ENCODE results near the gene CARTPT.

CARTPT gene

GRCh38 chr5:71752441-71753190 is 33.5 kb downstream of the CARTPT start:
- H3K27me3 ChIP-seq (ENCODE audit: control insufficient read depth in 5 of 5, insufficient read depth in 4 of 5, low read length in 5 of 5), result peaks cover 0 to 3% (median 0%) of the 10 kb centered on the region in 5 donors
- peaks cover 0 to 7% (median 3%) of the 10 kb centered on the region in 5 donors for H3K4me1 ChIP-seq (ENCODE audit: control insufficient read depth in 5 of 5, insufficient read depth in 5 of 5, low read length in 5 of 5)
- no peak overlapping the region for H3K4me3 ChIP-seq (ENCODE audit: low read depth in 1 of 5, low read length in 5 of 5)
- H3K27ac ChIP-seq (ENCODE audit: low read depth, low read length), result no peak overlapping the region
- no peak overlapping the region for H3K9ac ChIP-seq (ENCODE audit: low read length in 5 of 5)
- no peaks in the 10 kb centered on the region for H3K9me3 ChIP-seq (ENCODE audit: control insufficient read depth in 5 of 5, low read length in 5 of 5)
- no peaks in the 10 kb centered on the region for H3K36me3 ChIP-seq (ENCODE audit: control insufficient read depth in 5 of 5, insufficient read depth in 5 of 5, low read length in 5 of 5)

GRCh38 chr5:71757590-71758543 is 38.8 kb downstream of the CARTPT start:
- peak overlapping the region in 4 of 5 donors; percentile 18 to 70 (median 46) for H3K9ac ChIP-seq (ENCODE audit: low read length in 5 of 5)
- peaks cover 0 to 9% (median 6%) of the 10 kb centered on the region in 5 donors for H3K4me1 ChIP-seq (ENCODE audit: control insufficient read depth in 5 of 5, insufficient read depth in 5 of 5, low read length in 5 of 5)
- H3K27ac ChIP-seq (ENCODE audit: low read depth, low read length), result no peak overlapping the region
- no peaks in the 10 kb centered on the region for H3K27me3 ChIP-seq (ENCODE audit: control insufficient read depth in 5 of 5, insufficient read depth in 4 of 5, low read length in 5 of 5)
- no peaks in the 10 kb centered on the region for H3K36me3 ChIP-seq (ENCODE audit: control insufficient read depth in 5 of 5, insufficient read depth in 5 of 5, low read length in 5 of 5)
- peak overlapping the region; percentile 31 to 65 (median 43) for H3K4me3 ChIP-seq (ENCODE audit: low read depth in 1 of 5, low read length in 5 of 5)
- no peaks in the 10 kb centered on the region for H3K9me3 ChIP-seq (ENCODE audit: control insufficient read depth in 5 of 5, low read length in 5 of 5)

GRCh38 chr5:71762826-71763225 is 43.8 kb downstream of the CARTPT start:
- Histone ChIP-seq H3K27me3 (ENCODE audit: control insufficient read depth in 5 of 5, insufficient read depth in 4 of 5, low read length in 5 of 5) (no peaks in the 10 kb centered on the region), H3K4me1 (ENCODE audit: control insufficient read depth in 5 of 5, insufficient read depth in 5 of 5, low read length in 5 of 5) (peaks cover 0 to 1% (median under 1%) of the 10 kb centered on the region in 5 donors), H3K9ac (ENCODE audit: low read length in 5 of 5) (no peak overlapping the region), H3K9me3 (ENCODE audit: control insufficient read depth in 5 of 5, low read length in 5 of 5) (no peaks in the 10 kb centered on the region), H3K4me3 (ENCODE audit: low read depth in 1 of 5, low read length in 5 of 5) (no peak overlapping the region), H3K36me3 (ENCODE audit: control insufficient read depth in 5 of 5, insufficient read depth in 5 of 5, low read length in 5 of 5) (no peaks in the 10 kb centered on the region), H3K27ac (ENCODE audit: low read depth, low read length) (no peak overlapping the region)

- H3K9ac ChIP-seq (ENCODE audit: low read length in 5 of 5), result no peak overlapping the region
- H3K27me3 ChIP-seq (ENCODE audit: control insufficient read depth in 5 of 5, insufficient read depth in 4 of 5, low read length in 5 of 5), result no peaks in the 10 kb centered on the region
- H3K36me3 ChIP-seq (ENCODE audit: control insufficient read depth in 5 of 5, insufficient read depth in 5 of 5, low read length in 5 of 5), result no peaks in the 10 kb centered on the region
- H3K4me1 ChIP-seq (ENCODE audit: control insufficient read depth in 5 of 5, insufficient read depth in 5 of 5, low read length in 5 of 5), result peaks cover 0 to 6% (median 0%) of the 10 kb centered on the region in 5 donors
- H3K27ac ChIP-seq (ENCODE audit: low read depth, low read length), result no peak overlapping the region
- no peaks in the 10 kb centered on the region for H3K9me3 ChIP-seq (ENCODE audit: control insufficient read depth in 5 of 5, low read length in 5 of 5)
- H3K4me3 ChIP-seq (ENCODE audit: low read depth in 1 of 5, low read length in 5 of 5), result no peak overlapping the region
These were observed 48.6 kb downstream of the CARTPT start for GRCh38 chr5:71767661-71768060.

GRCh38 chr5:71769287-71769686 is 50.2 kb downstream of the CARTPT start:
- peaks cover 0 to 6% (median 0%) of the 10 kb centered on the region in 5 donors for H3K4me1 ChIP-seq (ENCODE audit: control insufficient read depth in 5 of 5, insufficient read depth in 5 of 5, low read length in 5 of 5)
- no peak overlapping the region for H3K27ac ChIP-seq (ENCODE audit: low read depth, low read length)
- no peaks in the 10 kb centered on the region for H3K27me3 ChIP-seq (ENCODE audit: control insufficient read depth in 5 of 5, insufficient read depth in 4 of 5, low read length in 5 of 5)
- no peaks in the 10 kb centered on the region for H3K9me3 ChIP-seq (ENCODE audit: control insufficient read depth in 5 of 5, low read length in 5 of 5)
- no peak overlapping the region for H3K4me3 ChIP-seq (ENCODE audit: low read depth in 1 of 5, low read length in 5 of 5)
- no peaks in the 10 kb centered on the region for H3K36me3 ChIP-seq (ENCODE audit: control insufficient read depth in 5 of 5, insufficient read depth in 5 of 5, low read length in 5 of 5)
- no peak overlapping the region for H3K9ac ChIP-seq (ENCODE audit: low read length in 5 of 5)

GRCh38 chr5:71770381-71770780 is 51.3 kb downstream of the CARTPT start:
- H3K27ac ChIP-seq (ENCODE audit: low read depth, low read length), result no peak overlapping the region
- no peaks in the 10 kb centered on the region for H3K27me3 ChIP-seq (ENCODE audit: control insufficient read depth in 5 of 5, insufficient read depth in 4 of 5, low read length in 5 of 5)
- H3K4me3 ChIP-seq (ENCODE audit: low read depth in 1 of 5, low read length in 5 of 5), result no peak overlapping the region
- no peak overlapping the region for H3K9ac ChIP-seq (ENCODE audit: low read length in 5 of 5)
- no peaks in the 10 kb centered on the region for H3K36me3 ChIP-seq (ENCODE audit: control insufficient read depth in 5 of 5, insufficient read depth in 5 of 5, low read length in 5 of 5)
- no peaks in the 10 kb centered on the region for H3K9me3 ChIP-seq (ENCODE audit: control insufficient read depth in 5 of 5, low read length in 5 of 5)
- peaks cover 0 to 6% (median 0%) of the 10 kb centered on the region in 5 donors for H3K4me1 ChIP-seq (ENCODE audit: control insufficient read depth in 5 of 5, insufficient read depth in 5 of 5, low read length in 5 of 5)
